GM12864 (cell line): ENCODE measurements around the gene MYO1C.
"Not testable (repeated sequence)": the region's sequence is repeated elsewhere in the genome, so short reads cannot be mapped to it uniquely, and the experiment has no call there.

Experiments
- DNase-seq: peaks from one replicate; pipeline ENCODE4 v3.0.0-alpha.2; 2011; ENCODE audit warnings: low read depth
- H3K4me3 ChIP-seq: 2 replicates; pipeline ENCODE4 v1.5.1; 2011; ENCODE audit warnings: mild to moderate bottlenecking, low read depth, low read length, control low read depth
- CTCF ChIP-seq: IDR thresholded peaks from 2 replicates; pipeline ENCODE4 v1.5.1; 2011; ENCODE audit warnings: low read depth, mild to moderate bottlenecking, moderate library complexity, low read length, control low read depth, inconsistent platforms; ENCODE audit errors: missing control alignments

MYO1C gene

GRCh38 chr17:1449412-1449967 lies 43.0 kb downstream of the MYO1C start:
- DNase-seq, result no peak
- no peak overlapping the region for H3K4me3 ChIP-seq
- TF ChIP-seq CTCF, result no peak

- no peak overlapping the region for H3K4me3 ChIP-seq
- DNase-seq, result no peak
These were observed 45.4 kb downstream of the MYO1C start for GRCh38 chr17:1447052-1447451.

GRCh38 chr17:1446201-1446600 lies 46.3 kb downstream of the MYO1C start:
- no peak for TF ChIP-seq CTCF
- H3K4me3 ChIP-seq, result no peak overlapping the region
- DNase-seq, result no peak

More at GRCh38 chr17:1447052-1447451, 45.4 kb downstream of the MYO1C start:
- no peak for TF ChIP-seq CTCF

GRCh38 chr17:1445695-1446094 lies 46.8 kb downstream of the MYO1C start:
- DNase-seq, result not testable (repeated sequence)

GRCh38 chr17:1442721-1443120 lies 49.8 kb downstream of the MYO1C start:
- not testable (repeated sequence) for DNase-seq, H3K4me3 ChIP-seq

More at GRCh38 chr17:1445695-1446094, 46.8 kb downstream of the MYO1C start:
- H3K4me3 ChIP-seq, result not testable (repeated sequence)

- H3K4me3 ChIP-seq, result no peak overlapping the region
- DNase-seq, result no peak
- no peak for TF ChIP-seq CTCF
These were observed 50.3 kb downstream of the MYO1C start for GRCh38 chr17:1442187-1442586.

GRCh38 chr17:1440921-1441320 lies 51.6 kb downstream of the MYO1C start:
- no peak overlapping the region for H3K4me3 ChIP-seq
- no peak for TF ChIP-seq CTCF
- no peak for DNase-seq

- no peak overlapping the region for H3K4me3 ChIP-seq
- no peak for DNase-seq
- TF ChIP-seq CTCF, result no peak
These were observed 53.8 kb downstream of the MYO1C start for GRCh38 chr17:1438593-1439083.
